Measurements from ENCODE around the gene HEXA. TPM values are rescaled to one million over a fixed set of nuclear protein-coding genes. Genes with fewer than 3 reads are reported as not detected.

HEXA gene
- total RNA-seq, 1 donor from 2014 or later, result 49.4 TPM

- ATAC-seq (no peak), DNase-seq (ENCODE audit: low spot score) (no peak)
These were observed 1.5 kb upstream of the HEXA start for GRCh38 chr15:72377331-72377730.

DNA sequence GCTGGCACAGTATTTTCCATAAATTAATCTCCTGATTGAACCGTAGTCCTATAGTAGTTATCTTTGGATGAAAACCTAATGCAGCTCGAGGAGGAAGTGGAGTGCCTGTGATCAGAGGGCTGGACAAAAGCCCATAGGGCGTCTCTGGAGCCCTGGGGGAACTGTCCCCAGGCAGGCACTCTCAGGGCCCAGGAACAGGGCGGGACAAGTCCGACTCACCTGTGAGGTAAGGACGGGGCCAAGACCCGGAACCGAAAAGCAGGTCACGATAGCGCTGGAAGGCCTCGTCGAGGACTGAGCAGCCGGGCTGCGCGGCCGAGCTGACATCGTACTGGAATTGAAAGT, 341 bp downstream of the HEXA start:
- no peak for DNase-seq (ENCODE audit: low spot score)
- ATAC-seq, result peak; percentile 75

DNA sequence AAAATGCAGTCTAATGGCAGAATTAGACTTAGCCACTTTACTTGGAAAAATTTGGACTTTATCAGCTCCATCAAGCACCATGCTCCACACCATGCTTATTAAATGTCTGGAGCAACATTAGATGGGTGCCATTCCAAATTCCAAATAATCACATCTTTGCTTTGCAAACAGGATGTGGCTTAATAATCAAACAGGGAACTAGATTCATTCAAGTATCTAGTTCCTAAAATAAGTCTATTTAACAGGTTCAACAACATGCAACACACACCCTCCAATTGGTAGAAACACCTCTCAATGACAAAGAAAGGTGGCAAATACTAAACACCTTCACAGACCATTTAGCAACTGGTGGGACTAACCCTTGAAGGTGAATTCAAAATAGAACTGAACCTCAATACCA, 3.5 kb downstream of the HEXA start:
- DNase-seq (ENCODE audit: low spot score), result no peak
- ATAC-seq, result no peak

DNA sequence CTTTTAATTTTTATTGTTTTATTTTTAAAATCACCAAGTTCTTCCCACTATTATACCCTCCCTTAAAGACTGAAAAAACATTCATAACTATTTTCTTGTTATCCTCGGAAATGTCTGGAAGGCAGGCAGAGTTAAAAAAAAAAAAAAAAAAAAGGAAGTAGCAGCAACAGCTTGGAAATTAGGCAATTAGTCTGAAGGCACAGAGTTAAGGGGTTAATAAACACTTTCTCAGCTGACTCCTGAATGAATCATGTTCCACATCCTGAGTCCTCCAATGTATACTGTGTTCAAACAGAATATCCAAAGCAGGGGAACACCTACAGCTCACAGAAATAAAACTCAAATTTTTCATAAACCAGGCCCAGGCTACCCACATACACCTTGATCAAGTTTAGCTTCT, 5.8 kb downstream of the HEXA start:
- DNase-seq (ENCODE audit: low spot score) (no peak), ATAC-seq (no peak)

DNA sequence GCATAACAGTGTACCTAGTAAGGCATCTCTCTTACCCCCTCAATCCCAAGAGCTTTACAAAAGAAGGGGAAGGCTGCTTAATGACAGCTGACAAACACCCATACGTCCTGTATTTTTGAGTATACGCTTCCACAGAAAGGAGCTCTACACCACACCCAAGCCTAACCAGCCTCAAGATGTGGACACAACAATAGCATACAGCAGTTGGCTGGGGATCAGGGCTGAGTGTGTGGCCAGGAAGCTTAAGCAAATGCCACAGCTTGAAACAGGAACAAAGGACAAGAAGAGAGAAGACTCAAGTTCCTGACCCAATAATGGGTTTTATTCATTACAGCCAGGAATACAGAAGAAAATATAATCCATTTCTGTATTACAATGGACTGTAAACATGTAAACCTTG, 6.9 kb downstream of the HEXA start:
- DNase-seq (ENCODE audit: low spot score) (no peak), ATAC-seq (peak; percentile 48)

GRCh38 chr15:72368325-72368724, 7.5 kb downstream of the HEXA start:
- ATAC-seq (no peak), DNase-seq (ENCODE audit: low spot score) (no peak)

DNA sequence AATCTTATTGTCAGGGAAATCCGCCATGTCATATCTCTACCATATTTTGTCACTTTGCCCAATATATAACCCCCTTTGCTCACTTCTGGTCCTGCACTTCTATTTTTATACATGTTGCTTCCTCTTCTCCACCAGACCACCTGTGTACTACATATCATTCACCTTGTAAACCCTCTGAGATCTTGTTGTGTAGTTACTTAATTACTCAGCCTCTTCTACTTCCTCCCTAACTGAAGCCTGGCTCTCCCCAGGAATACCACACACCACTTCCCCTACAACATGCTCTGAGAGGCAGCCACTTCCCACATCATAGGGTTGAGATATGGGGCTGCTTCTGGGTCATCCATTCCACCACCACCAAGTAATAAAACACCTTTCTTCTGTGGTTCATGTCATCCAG, 10.0 kb downstream of the HEXA start:
- peak; percentile 37 for ATAC-seq
- DNase-seq (ENCODE audit: low spot score), result no peak

DNA sequence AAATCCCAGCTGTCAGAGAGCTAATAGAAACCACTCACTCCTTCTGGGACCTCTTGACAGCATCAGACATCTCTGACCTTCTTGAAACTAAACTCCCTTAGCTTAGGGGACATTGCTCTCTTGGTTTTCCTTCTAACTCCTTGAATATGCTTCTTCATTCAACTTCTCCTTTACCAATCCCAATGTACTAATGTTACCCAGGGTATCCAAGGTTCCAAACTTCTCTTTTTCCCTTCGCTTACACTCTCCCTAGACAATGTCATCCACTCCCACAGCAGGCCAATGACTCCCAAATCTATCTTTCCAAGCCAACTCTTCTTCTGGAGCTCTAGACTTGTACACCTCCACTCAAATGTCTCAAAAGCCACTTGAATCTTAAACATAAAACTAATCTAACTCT, 14.6 kb downstream of the HEXA start:
- ATAC-seq (no peak), DNase-seq (ENCODE audit: low spot score) (no peak)

GRCh38 chr15:72358650-72359171, 17.1 kb downstream of the HEXA start:
- ATAC-seq (peak; percentile 69), DNase-seq (ENCODE audit: low spot score) (no peak)

DNA sequence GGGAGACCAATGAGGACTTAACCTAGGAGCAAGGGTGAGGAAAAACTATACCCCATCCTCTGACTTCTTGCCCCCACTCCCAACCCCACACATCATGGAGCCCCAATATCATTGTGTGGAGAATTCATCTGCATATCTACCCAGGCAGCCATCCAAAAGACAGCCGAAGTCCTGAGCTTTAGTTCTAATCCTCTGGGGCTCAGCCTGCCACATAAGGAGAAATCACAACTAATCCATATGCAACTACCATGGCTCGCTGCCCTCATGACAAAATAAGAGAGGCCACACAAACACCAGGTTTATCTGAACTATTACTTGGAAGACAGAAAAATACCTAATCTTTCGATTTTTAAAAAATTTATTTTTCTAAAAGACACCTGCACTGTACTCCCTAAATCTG, 17.7 kb downstream of the HEXA start:
- ATAC-seq, result no peak

DNA sequence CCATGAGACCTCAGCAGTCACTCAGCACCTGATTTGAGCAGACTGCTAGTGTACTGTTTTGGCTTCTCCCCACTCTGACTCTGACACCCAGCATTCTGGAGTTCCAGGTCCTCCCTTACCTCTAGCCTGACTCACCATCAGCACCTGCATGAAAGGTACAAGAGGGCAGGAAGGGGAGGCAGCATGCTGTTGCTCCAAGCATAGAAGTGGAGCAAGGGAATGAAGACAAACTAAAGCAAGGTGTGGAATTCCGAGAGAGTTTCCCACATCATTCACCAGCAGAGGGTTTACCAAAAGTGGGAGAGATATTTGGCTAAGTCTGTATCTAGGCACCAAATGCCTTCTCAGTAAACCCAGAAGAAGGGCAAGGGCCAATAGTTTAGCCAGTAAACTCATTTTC, 21.3 kb downstream of the HEXA start:
- no peak for ATAC-seq

More for the DNA sequence above, 17.7 kb downstream of the HEXA start:
- no peak for DNase-seq (ENCODE audit: low spot score)

DNA sequence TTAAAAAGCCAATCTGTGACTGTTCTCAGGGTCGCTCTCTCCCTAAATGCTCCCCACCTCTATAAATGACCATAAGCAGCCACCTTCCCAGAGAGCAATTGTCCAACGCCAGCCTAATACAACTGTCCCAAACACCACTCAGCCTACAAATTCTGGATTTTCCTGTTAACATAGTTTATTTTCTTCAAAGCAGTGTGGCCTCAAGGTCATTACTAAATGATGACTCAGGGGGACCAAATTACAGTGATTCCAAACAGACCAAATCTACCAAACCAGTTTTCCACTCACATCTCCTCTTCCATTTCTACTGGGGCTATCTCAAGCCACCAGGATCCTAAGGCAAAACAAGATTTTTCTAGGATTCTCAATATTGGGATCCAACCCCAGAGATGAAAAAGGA, 22.5 kb downstream of the HEXA start:
- ATAC-seq (no peak), DNase-seq (ENCODE audit: low spot score) (no peak)

More for the DNA sequence above, 21.3 kb downstream of the HEXA start:
- no peak for DNase-seq (ENCODE audit: low spot score)

GRCh38 chr15:72345806-72346205, 30.0 kb downstream of the HEXA start:
- DNase-seq (ENCODE audit: low spot score) (no peak), ATAC-seq (no peak)

GRCh38 chr15:72345280-72345679, 30.5 kb downstream of the HEXA start:
- peak; percentile 45 for ATAC-seq
- DNase-seq (ENCODE audit: low spot score), result no peak

- ATAC-seq (no peak), DNase-seq (ENCODE audit: low spot score) (no peak)
These were observed 31.2 kb downstream of the HEXA start for GRCh38 chr15:72344602-72345001.

- peak; percentile 44 for ATAC-seq
- no peak for DNase-seq (ENCODE audit: low spot score)
These were observed 33.4 kb downstream of the HEXA start for GRCh38 chr15:72342385-72342784.

GRCh38 chr15:72341361-72341760, 34.5 kb downstream of the HEXA start:
- DNase-seq (ENCODE audit: low spot score), result no peak
- ATAC-seq, result no peak

DNA sequence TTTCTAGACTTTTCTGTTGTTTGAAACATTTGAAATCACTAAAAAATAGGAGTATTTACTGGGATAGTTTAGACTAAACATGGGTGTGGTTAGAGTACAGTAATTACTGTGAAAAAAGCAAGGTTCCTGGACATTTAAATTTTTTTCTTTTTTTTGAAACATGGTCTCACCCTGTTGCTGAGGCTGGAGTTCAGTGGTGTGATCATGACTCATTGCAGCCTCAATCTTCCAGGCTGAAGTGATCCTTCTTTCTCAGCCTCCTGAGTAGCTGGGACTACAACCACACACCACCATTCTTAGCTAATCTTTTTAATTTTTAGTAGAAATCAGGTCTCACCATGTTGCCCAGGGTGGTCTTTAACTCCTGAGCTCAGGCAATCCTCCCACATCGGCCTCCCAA, 35.4 kb downstream of the HEXA start:
- no peak for ATAC-seq
- no peak for DNase-seq (ENCODE audit: low spot score)

GRCh38 chr15:72339777-72340177, 36.0 kb downstream of the HEXA start:
- no peak for DNase-seq (ENCODE audit: low spot score)
- peak; percentile 50 for ATAC-seq

DNA sequence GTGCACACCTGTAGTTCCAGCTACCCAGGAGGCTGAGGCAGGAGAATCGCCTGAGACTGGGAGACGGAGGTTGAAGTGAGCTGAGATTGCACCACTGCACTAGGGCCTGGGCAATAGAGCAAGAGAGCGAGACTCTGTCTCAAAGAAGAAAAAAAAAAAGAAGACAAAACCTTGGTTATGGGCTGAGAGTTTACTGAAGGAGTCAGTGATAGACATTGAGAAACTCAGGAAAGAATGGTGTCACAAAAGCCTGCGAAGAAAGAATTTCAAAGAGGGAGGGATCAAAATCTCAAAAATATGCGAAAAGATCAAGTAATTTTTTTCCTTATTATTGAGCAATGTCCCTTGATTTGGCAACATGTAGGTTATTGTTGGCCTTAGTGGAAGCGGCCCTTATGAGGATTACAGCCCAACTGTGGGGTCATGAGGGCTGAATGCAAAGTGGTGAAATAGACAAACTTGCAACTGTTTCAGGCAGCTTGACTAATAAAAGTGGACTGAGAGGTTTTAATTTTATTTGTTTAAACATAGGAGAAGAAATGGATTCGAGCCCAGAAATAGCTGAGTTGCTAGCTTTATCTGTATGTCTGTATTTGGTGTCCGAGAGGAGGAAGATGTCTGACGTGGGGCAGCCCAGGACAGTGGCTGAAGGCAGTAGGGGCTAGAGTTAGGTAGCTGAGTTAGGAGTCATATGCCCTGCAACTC, 37.0 kb downstream of the HEXA start:
- ATAC-seq (peak; percentile 33), DNase-seq (ENCODE audit: low spot score) (no peak)

- DNase-seq (ENCODE audit: low spot score), result no peak
- ATAC-seq, result no peak
These were observed 37.7 kb downstream of the HEXA start for GRCh38 chr15:72338148-72338547.

DNA sequence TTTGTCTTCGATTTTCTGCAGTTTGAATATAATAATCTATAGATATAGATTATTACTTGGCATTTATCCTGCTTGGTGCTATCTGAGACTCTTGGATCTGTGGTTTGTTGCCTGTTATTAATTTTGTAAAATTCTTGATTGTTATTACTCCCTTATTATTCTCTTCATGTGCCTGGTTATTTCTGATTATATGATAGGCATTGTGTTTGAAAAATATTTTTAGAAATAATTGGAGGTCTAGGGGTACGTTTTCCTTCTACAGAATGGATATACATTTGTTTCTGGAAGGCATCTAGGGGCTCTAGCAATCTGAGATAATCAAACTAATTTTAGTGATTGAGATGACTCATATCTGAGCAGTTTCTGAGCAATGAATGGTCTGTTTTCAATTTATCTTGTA, 41.0 kb downstream of the HEXA start:
- DNase-seq (ENCODE audit: low spot score) (no peak), ATAC-seq (no peak)

DNA sequence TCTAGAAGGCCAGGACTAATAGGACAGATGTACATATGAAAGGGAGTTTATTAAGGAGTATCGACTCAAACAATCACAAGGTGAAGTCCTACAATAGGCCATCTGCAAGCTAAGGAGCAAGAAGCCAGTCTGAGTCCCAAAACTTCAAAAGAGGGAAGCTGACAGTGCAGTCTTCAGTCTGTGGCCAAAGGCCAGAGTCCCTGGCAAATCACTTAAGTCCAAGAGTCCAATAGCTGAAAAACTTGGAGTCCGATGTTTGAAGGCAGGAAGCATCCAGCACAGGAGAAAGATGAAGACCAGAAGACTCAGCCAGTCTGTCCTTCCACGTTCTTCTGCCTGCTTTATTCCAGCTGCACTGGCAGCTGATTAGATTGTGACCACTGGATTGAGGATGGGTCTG, 44.8 kb downstream of the HEXA start:
- ATAC-seq (no peak), DNase-seq (ENCODE audit: low spot score) (no peak)
